WTC11 (cell line): ENCODE results near the gene NECAB3. TPM values are rescaled to one million over a fixed set of nuclear protein-coding genes. Genes with fewer than 3 reads are reported as not detected.

Experiments used
- ATAC-seq: fragments of 200-7000 bp; cut with Tn5 transposase; 2 replicates; pipeline ENCODE4 v1.10.0; 2021; ENCODE audit warnings: mild to moderate bottlenecking, moderate library complexity
- CTCF ChIA-PET: fragments of 300-600 bp; sonication (Branson Sonifier 250); formaldehyde crosslinking; loops from one replicate; lab custom pipeline; 2021; ENCODE audit warnings: antibody characterized with exemption; lab: Charles Lee
- POLR2A ChIA-PET: fragments of 350-600 bp; sonication (Branson Sonifier 250); formaldehyde crosslinking; loops from one replicate; lab custom pipeline; 2021; ENCODE audit warnings: antibody characterized with exemption; lab: Charles Lee
- DNase-seq: peaks from one replicate; pipeline ENCODE4 v3.0.0; 2021; ENCODE audit warnings: low spot score
- H3K27ac Mint-ChIP-seq: 2 replicates; pipeline ENCODE4 v1.8.0; 2021; ENCODE audit warnings: mixed read lengths
- H3K27me3 Mint-ChIP-seq: 2 replicates; pipeline ENCODE4 v1.8.0; 2021; ENCODE audit warnings: low read depth, mild to moderate bottlenecking, moderate library complexity, mixed read lengths
- H3K36me3 Mint-ChIP-seq: 2 replicates; pipeline ENCODE4 v1.8.0; 2021; ENCODE audit warnings: mixed read lengths
- H3K4me1 Mint-ChIP-seq: 2 replicates; pipeline ENCODE4 v1.8.0; 2022; ENCODE audit warnings: mixed read lengths
- H3K4me3 Mint-ChIP-seq: 2 replicates; pipeline ENCODE4 v1.8.0; 2021; ENCODE audit warnings: mild to moderate bottlenecking, moderate library complexity, mixed read lengths
- H3K9me3 Mint-ChIP-seq: 2 replicates; pipeline ENCODE4 v1.8.0; 2021; ENCODE audit warnings: mixed read lengths
- CREB1 ChIP-seq: sonication (generic); formaldehyde crosslinking; IDR thresholded peaks from 2 replicates; pipeline ENCODE4 v1.8.0; 2023; ENCODE audit warnings: mild to moderate bottlenecking, missing genetic modification reagents
- E2F1 ChIP-seq: sonication (generic); formaldehyde crosslinking; IDR thresholded peaks from 2 replicates; pipeline ENCODE4 v1.8.0; 2022; ENCODE audit warnings: mild to moderate bottlenecking, missing genetic modification reagents
- ESRRA ChIP-seq: sonication (generic); formaldehyde crosslinking; IDR thresholded peaks from 2 replicates; pipeline ENCODE4 v1.8.1; 2022; ENCODE audit warnings: mild to moderate bottlenecking, missing genetic modification reagents, borderline replicate concordance
- FOXP4 ChIP-seq: sonication (generic); formaldehyde crosslinking; IDR thresholded peaks from 2 replicates; pipeline ENCODE4 v1.8.0; 2022; ENCODE audit warnings: mild to moderate bottlenecking, missing genetic modification reagents
- GTF2I ChIP-seq: fragments of 250-450 bp; sonication (Bioruptor Pico); conservative IDR thresholded peaks from 2 replicates; pipeline ENCODE4 v1.4.0; 2021; ENCODE audit warnings: mild to moderate bottlenecking
- IRF1 ChIP-seq: sonication (generic); formaldehyde crosslinking; IDR thresholded peaks from 2 replicates; pipeline ENCODE4 v1.8.0; 2023; ENCODE audit warnings: missing genetic modification reagents
- KAT7 ChIP-seq: sonication (generic); formaldehyde crosslinking; IDR thresholded peaks from 2 replicates; pipeline ENCODE4 v1.8.1; 2023; ENCODE audit warnings: missing genetic modification reagents, mild to moderate bottlenecking, borderline replicate concordance
- NFE2L1 ChIP-seq: sonication (generic); formaldehyde crosslinking; IDR thresholded peaks from 2 replicates; pipeline ENCODE4 v1.8.1; 2023; ENCODE audit warnings: missing genetic modification reagents
- TP53 ChIP-seq: sonication (generic); formaldehyde crosslinking; IDR thresholded peaks from 2 replicates; pipeline ENCODE4 v1.8.1; 2023; ENCODE audit warnings: mild to moderate bottlenecking, missing genetic modification reagents
- USF1 ChIP-seq: sonication (generic); formaldehyde crosslinking; IDR thresholded peaks from 2 replicates; pipeline ENCODE4 v1.8.0; 2022; ENCODE audit warnings: mild to moderate bottlenecking, missing genetic modification reagents
- ZNF219 ChIP-seq: sonication (generic); formaldehyde crosslinking; IDR thresholded peaks from 2 replicates; pipeline ENCODE4 v1.8.0; 2023; ENCODE audit warnings: missing genetic modification reagents, mild to moderate bottlenecking, borderline replicate concordance
- ZNF232 ChIP-seq: sonication (generic); formaldehyde crosslinking; IDR thresholded peaks from 2 replicates; pipeline ENCODE4 v1.8.0; 2022; ENCODE audit warnings: mild to moderate bottlenecking, missing genetic modification reagents
- total RNA-seq: library from RNA; stranded (reverse); gene quantifications from 3 replicates; pipeline ENCODE4 v1.2.3, GENCODE V29; 2021
- TF ChIP-seq, protein P1 (sequence below): sonication (generic); formaldehyde crosslinking; IDR thresholded peaks from 2 replicates; pipeline ENCODE4 v1.8.1; 2023; ENCODE audit warnings: mild to moderate bottlenecking, missing genetic modification reagents, borderline replicate concordance
- TF ChIP-seq, protein P2 (sequence below): sonication (generic); formaldehyde crosslinking; IDR thresholded peaks from 2 replicates; pipeline ENCODE4 v1.8.1; 2023; ENCODE audit warnings: mild to moderate bottlenecking, moderate library complexity, missing genetic modification reagents
- TF ChIP-seq, protein P3 (sequence below): sonication (generic); formaldehyde crosslinking; IDR thresholded peaks from 2 replicates; pipeline ENCODE4 v1.8.1; 2022; ENCODE audit warnings: low read depth, missing genetic modification reagents, borderline replicate concordance

NECAB3 gene
- total RNA-seq, 1 experiment from 2014 or later, result 38.0 TPM

DNA sequence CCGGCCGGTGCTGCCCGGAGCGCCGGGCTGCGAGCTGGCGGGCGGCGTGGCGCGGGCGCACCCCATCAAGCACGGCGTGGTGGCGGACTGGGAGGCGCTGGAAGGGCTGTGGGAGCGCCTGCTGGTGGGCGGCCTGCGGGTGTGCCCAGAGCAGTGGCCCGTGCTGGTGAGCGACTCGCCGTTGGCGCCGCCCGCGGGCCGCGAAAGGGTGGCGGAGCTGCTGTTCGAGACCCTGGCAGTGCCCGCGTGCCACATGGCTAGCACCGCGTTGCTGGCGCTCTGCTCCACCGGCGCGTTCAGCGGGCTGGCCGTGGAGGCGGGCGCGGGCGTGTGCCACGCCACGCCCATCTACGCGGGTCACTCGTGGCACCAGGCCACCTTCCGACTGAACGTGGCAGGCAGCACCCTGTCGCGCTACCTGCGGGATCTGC lies 7.0 kb downstream of the NECAB3 start (continued):
- TF ChIP-seq, protein P1, sequence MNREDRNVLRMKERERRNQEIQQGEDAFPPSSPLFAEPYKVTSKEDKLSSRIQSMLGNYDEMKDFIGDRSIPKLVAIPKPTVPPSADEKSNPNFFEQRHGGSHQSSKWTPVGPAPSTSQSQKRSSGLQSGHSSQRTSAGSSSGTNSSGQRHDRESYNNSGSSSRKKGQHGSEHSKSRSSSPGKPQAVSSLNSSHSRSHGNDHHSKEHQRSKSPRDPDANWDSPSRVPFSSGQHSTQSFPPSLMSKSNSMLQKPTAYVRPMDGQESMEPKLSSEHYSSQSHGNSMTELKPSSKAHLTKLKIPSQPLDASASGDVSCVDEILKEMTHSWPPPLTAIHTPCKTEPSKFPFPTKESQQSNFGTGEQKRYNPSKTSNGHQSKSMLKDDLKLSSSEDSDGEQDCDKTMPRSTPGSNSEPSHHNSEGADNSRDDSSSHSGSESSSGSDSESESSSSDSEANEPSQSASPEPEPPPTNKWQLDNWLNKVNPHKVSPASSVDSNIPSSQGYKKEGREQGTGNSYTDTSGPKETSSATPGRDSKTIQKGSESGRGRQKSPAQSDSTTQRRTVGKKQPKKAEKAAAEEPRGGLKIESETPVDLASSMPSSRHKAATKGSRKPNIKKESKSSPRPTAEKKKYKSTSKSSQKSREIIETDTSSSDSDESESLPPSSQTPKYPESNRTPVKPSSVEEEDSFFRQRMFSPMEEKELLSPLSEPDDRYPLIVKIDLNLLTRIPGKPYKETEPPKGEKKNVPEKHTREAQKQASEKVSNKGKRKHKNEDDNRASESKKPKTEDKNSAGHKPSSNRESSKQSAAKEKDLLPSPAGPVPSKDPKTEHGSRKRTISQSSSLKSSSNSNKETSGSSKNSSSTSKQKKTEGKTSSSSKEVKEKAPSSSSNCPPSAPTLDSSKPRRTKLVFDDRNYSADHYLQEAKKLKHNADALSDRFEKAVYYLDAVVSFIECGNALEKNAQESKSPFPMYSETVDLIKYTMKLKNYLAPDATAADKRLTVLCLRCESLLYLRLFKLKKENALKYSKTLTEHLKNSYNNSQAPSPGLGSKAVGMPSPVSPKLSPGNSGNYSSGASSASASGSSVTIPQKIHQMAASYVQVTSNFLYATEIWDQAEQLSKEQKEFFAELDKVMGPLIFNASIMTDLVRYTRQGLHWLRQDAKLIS (CRISPR knock-in tag), result no peak
- TF ChIP-seq ZNF232 (CRISPR knock-in tag), result no peak
- TF ChIP-seq FOXP4 (CRISPR knock-in tag), result no peak

GRCh38 chr20:33666293-33667244 lies 7.7 kb downstream of the NECAB3 start, which contains the start of gene ACTL10:
Gene ACTL10, plus strand, starts transcription at chr20:33666943. Its CDS starts 555 bp downstream, at chr20:33667498.
- Mint-ChIP-seq H3K36me3 (peaks cover 5% of the 10 kb centered on the region; the same call in 1 of the 2 replicates), H3K27me3 (peaks cover 16% of the 10 kb centered on the region), H3K9me3 (no peaks in the 10 kb centered on the region), H3K4me3 (peak within 1 kb of the TSS; percentile 80), H3K4me1 (peaks cover 28% of the 10 kb centered on the region), H3K27ac (peak within 1 kb of the TSS; percentile 91)
- ChIA-PET POLR2A (interaction anchor here (0.5 to 3.4 kb wide), 15 partner anchors 12 to 404 kb away, joined by 3 to 24 read pairs (median 4); partner anchors contain the start of genes CBFA2T2, CDK5RAP1, PXMP4 and ZNF341), CTCF (interaction anchor here (0.6 to 7.9 kb wide), 28 partner anchors 13 to 1284 kb away, joined by 3 to 134 read pairs (median 4); partner anchors contain the start of genes CBFA2T2, CDK5RAP1, PXMP4 and SNTA1)
- peak; percentile 82 for ATAC-seq
- DNase-seq, result peak; percentile 98
- TF ChIP-seq, protein P1 (CRISPR knock-in tag), result 0 out of 2 replicates have a peak, but pooled peaks have one; percentile 37
- TF ChIP-seq GTF2I, result no peak
- peak; percentile 64; the same call in 1 of the 2 replicates for TF ChIP-seq ZNF232 (CRISPR knock-in tag)
- 0 out of 2 replicates have a peak, but pooled peaks have one; percentile 40 for TF ChIP-seq CREB1 (CRISPR knock-in tag)
- 0 out of 2 replicates have a peak, but pooled peaks have one; percentile 15 for TF ChIP-seq IRF1 (CRISPR knock-in tag)
- no peak for TF ChIP-seq E2F1
- 0 out of 2 replicates have a peak, but pooled peaks have one; percentile 31 for TF ChIP-seq TP53 (CRISPR knock-in tag)
- TF ChIP-seq NFE2L1 (CRISPR knock-in tag), result 0 out of 2 replicates have a peak, but pooled peaks have one; percentile 42
- TF ChIP-seq USF1 (CRISPR knock-in tag), result peak; percentile 32; the same call in 1 of the 2 replicates
- TF ChIP-seq, protein P2, sequence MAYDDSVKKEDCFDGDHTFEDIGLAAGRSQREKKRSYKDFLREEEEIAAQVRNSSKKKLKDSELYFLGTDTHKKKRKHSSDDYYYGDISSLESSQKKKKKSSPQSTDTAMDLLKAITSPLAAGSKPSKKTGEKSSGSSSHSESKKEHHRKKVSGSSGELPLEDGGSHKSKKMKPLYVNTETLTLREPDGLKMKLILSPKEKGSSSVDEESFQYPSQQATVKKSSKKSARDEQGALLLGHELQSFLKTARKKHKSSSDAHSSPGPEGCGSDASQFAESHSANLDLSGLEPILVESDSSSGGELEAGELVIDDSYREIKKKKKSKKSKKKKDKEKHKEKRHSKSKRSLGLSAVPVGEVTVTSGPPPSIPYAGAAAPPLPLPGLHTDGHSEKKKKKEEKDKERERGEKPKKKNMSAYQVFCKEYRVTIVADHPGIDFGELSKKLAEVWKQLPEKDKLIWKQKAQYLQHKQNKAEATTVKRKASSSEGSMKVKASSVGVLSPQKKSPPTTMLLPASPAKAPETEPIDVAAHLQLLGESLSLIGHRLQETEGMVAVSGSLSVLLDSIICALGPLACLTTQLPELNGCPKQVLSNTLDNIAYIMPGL (CRISPR knock-in tag), result peak; percentile 82
- no peak for TF ChIP-seq ZNF219 (CRISPR knock-in tag)
- TF ChIP-seq ESRRA (CRISPR knock-in tag), result 0 out of 2 replicates have a peak, but pooled peaks have one; percentile 19
- TF ChIP-seq KAT7 (CRISPR knock-in tag), result peak; percentile 9; the same call in 1 of the 2 replicates
- TF ChIP-seq, protein P3, sequence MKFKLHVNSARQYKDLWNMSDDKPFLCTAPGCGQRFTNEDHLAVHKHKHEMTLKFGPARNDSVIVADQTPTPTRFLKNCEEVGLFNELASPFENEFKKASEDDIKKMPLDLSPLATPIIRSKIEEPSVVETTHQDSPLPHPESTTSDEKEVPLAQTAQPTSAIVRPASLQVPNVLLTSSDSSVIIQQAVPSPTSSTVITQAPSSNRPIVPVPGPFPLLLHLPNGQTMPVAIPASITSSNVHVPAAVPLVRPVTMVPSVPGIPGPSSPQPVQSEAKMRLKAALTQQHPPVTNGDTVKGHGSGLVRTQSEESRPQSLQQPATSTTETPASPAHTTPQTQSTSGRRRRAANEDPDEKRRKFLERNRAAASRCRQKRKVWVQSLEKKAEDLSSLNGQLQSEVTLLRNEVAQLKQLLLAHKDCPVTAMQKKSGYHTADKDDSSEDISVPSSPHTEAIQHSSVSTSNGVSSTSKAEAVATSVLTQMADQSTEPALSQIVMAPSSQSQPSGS (CRISPR knock-in tag), result 0 out of 2 replicates have a peak, but pooled peaks have one; percentile 16
